Liver (tissue), 9 donors: ENCODE results near the gene TMEM150A. TPM values are rescaled to one million over a fixed set of nuclear protein-coding genes. Genes with fewer than 3 reads are reported as not detected.

Experiments used
- DNase-seq: peaks from one replicate; pipeline ENCODE4 v3.0.0-alpha.2; 2017; ENCODE audit warnings: low spot score
- H3K27ac ChIP-seq, 2 donors: one replicate each; pipeline ENCODE4 v1.7.0; 2013; ENCODE audit warnings: inconsistent platforms in 2 of 2, low read length in 2 of 2, control low read depth in 1 of 2, low read depth in 1 of 2, mild to moderate bottlenecking in 1 of 2
- H3K27me3 ChIP-seq, 4 donors: one replicate each; pipeline versions ENCODE4 v1.6.1 to v1.7.0; 2013; ENCODE audit warnings: low read length in 3 of 4, inconsistent platforms in 1 of 4, mild to moderate bottlenecking in 1 of 4, moderate library complexity in 1 of 4; ENCODE audit not compliant: control insufficient read depth in 4 of 4, insufficient read depth in 4 of 4
- H3K36me3 ChIP-seq, 4 donors: one replicate each; pipeline versions ENCODE4 v1.6.1 to v1.7.0; 2013; ENCODE audit warnings: low read length in 3 of 4, mild to moderate bottlenecking in 3 of 4, low read depth in 1 of 4, moderate library complexity in 1 of 4; ENCODE audit not compliant: control insufficient read depth in 4 of 4, insufficient read depth in 3 of 4
- H3K4me1 ChIP-seq, 4 donors: one replicate each; pipeline versions ENCODE4 v1.6.1 to v1.7.0; 2013; ENCODE audit warnings: low read length in 3 of 4, mild to moderate bottlenecking in 3 of 4, moderate library complexity in 1 of 4; ENCODE audit not compliant: control insufficient read depth in 4 of 4, insufficient read depth in 4 of 4
- H3K4me3 ChIP-seq, 3 donors: one replicate each; pipeline versions ENCODE4 v1.6.1 to v1.7.0; 2013; ENCODE audit warnings: low read length in 3 of 3, control low read depth in 1 of 3, low read depth in 1 of 3, mild to moderate bottlenecking in 1 of 3
- H3K9ac ChIP-seq, 2 donors: one replicate each; pipeline ENCODE4 v1.7.0; 2013; ENCODE audit warnings: low read length in 2 of 2, mild to moderate bottlenecking in 2 of 2, moderate library complexity in 2 of 2, control low read depth in 1 of 2, low read depth in 1 of 2
- H3K9me3 ChIP-seq, 4 donors: one replicate each; pipeline versions ENCODE4 v1.6.1 to v1.7.0; 2013; ENCODE audit warnings: low read length in 3 of 4; ENCODE audit not compliant: control insufficient read depth in 4 of 4
- EGR1 ChIP-seq, 2 donors: IDR thresholded peaks; 2 replicates each; pipeline ENCODE4 v1.6.1; 2016 to 2018; ENCODE audit warnings: antibody characterized with exemption in 2 of 2, low read depth in 2 of 2
- FOXA1 ChIP-seq: IDR thresholded peaks from 2 replicates; pipeline ENCODE4 v1.6.1; 2016; ENCODE audit warnings: antibody characterized with exemption
- FOXA2 ChIP-seq: IDR thresholded peaks from 2 replicates; pipeline ENCODE4 v1.6.1; 2016; ENCODE audit warnings: antibody characterized with exemption
- HNF4A ChIP-seq, 2 donors: conservative IDR thresholded peaks; 2 replicates each; pipeline ENCODE4 v1.6.1; 2016; ENCODE audit warnings: antibody characterized with exemption in 2 of 2, mild to moderate bottlenecking in 2 of 2
- HNF4G ChIP-seq: IDR thresholded peaks from 2 replicates; pipeline ENCODE4 v1.6.1; 2016; ENCODE audit warnings: antibody characterized with exemption
- JUND ChIP-seq, 2 donors: IDR thresholded peaks; 2 replicates each; pipeline ENCODE4 v1.6.1; 2016; ENCODE audit warnings: antibody characterized with exemption in 2 of 2
- NR2F2 ChIP-seq: IDR thresholded peaks from 2 replicates; pipeline ENCODE4 v1.6.1; 2016; ENCODE audit warnings: antibody characterized with exemption
- RAD21 ChIP-seq, 2 donors: IDR thresholded peaks; 2 replicates each; pipeline ENCODE4 v1.6.1; 2016; ENCODE audit warnings: antibody characterized with exemption in 2 of 2, mild to moderate bottlenecking in 2 of 2
- SP1 ChIP-seq: IDR thresholded peaks from 2 replicates; pipeline ENCODE4 v1.6.1; 2018; ENCODE audit warnings: antibody characterized with exemption, mild to moderate bottlenecking
- TAF1 ChIP-seq: conservative IDR thresholded peaks from 2 replicates; pipeline ENCODE4 v1.6.1; 2016; ENCODE audit warnings: antibody characterized with exemption, mild to moderate bottlenecking
- YY1 ChIP-seq: IDR thresholded peaks from 2 replicates; pipeline ENCODE4 v1.6.1; 2016; ENCODE audit warnings: antibody characterized with exemption, mild to moderate bottlenecking
- WGBS: extraction: QIAGEN DNeasy Blood & Tissue Kit; methylation state at CpG from one replicate; pipeline ENCODE4 v1.1.7; 2013; 5-methylcytosine and 5-hydroxymethylcytosine counted together
- polyA plus RNA-seq, 2 donors: library from polyadenylated mRNA; stranded (reverse) in 1 of 2; unstranded in 1 of 2; fragments of 200-250 nt in 1 of 2; fragments of >200 nt in 1 of 2; fragmentation: Nextera tagmentation in 1 of 2; extraction: Ambion mirVana in 1 of 2; gene quantifications; one replicate each; pipeline versions ENCODE4 v1.2.1 to v1.2.3, GENCODE V29; 2013 to 2015
- total RNA-seq, 2 donors: library from RNA; depleted of rRNA; stranded (reverse); fragments of >200 nt; gene quantifications; one replicate each; pipeline ENCODE4 v1.2.3, GENCODE V29; 2014
- TF ChIP-seq, protein P1 (sequence below): IDR thresholded peaks from 2 replicates; pipeline ENCODE4 v1.6.1; 2016; ENCODE audit warnings: antibody characterized with exemption
- TF ChIP-seq, protein P2 (sequence below): IDR thresholded peaks from 2 replicates; pipeline ENCODE4 v1.6.1; 2016; ENCODE audit warnings: antibody characterized with exemption
- TF ChIP-seq, protein P3 (sequence below): fragments of 150-350 bp; IDR thresholded peaks from 2 replicates; pipeline ENCODE4 v1.5.1; 2017; ENCODE audit warnings: improper control_type of control experiment, low read depth, low read length; ENCODE audit not compliant: missing input control
- TF ChIP-seq, protein P4 (sequence below): IDR thresholded peaks from 2 replicates; pipeline ENCODE4 v1.6.1; 2016; ENCODE audit warnings: antibody characterized with exemption, mild to moderate bottlenecking
- TF ChIP-seq, protein P5 (sequence below): IDR thresholded peaks from 2 replicates; pipeline ENCODE4 v1.6.1; 2016; ENCODE audit warnings: antibody characterized with exemption
- donor health status: healthy.
- donor health status: healthy.
- donor health status: healthy.
- donor health status: healthy.
- donor health status: healthy.

TMEM150A gene
- total and polyA plus RNA-seq, 4 donors = 13.1 to 32.5 (median 24.6) TPM

DNA sequence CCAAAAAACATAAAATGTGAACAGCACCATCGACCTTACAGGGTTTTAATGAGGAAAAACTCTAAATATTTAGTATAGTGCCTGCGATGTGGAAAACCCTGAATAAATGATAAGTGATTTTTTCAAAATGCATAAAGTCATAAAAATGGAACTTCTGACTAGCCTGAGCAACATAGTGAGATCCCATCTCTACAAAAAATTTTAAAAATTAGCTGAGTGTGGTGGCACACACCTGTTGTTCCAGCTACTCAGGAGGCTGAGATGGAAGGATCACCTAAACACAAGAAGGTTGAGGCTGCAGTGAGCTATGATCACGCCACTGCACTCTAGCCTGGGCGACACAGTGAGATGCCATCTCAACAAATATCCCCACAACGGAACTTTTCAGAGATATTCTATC, 45.4 kb downstream of the TMEM150A start:
- Histone ChIP-seq H3K4me3 (no peak overlapping the region), H3K36me3 (peaks cover 10 to 45% (median 36%) of the 10 kb centered on the region in 4 donors), H3K27ac (no peak overlapping the region), H3K27me3 (no peaks in the 10 kb centered on the region), H3K4me1 (peaks cover 11 to 28% (median 21%) of the 10 kb centered on the region in 4 donors), H3K9me3 (no peaks in the 10 kb centered on the region), H3K9ac (no peak overlapping the region)
- DNase-seq = no peak
- 93% methylated on average over 5 of the region's 5 CpGs for WGBS
- no peak for TF ChIP-seq HNF4G
- TF ChIP-seq TAF1 = no peak
- TF ChIP-seq, protein P1, sequence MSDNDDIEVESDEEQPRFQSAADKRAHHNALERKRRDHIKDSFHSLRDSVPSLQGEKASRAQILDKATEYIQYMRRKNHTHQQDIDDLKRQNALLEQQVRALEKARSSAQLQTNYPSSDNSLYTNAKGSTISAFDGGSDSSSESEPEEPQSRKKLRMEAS = no peak
- TF ChIP-seq, protein P2, sequence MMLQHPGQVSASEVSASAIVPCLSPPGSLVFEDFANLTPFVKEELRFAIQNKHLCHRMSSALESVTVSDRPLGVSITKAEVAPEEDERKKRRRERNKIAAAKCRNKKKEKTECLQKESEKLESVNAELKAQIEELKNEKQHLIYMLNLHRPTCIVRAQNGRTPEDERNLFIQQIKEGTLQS = no peak
- TF ChIP-seq HNF4A (conservative IDR thresholded peaks at IDR 0.05) = no peak
- TF ChIP-seq, protein P3, sequence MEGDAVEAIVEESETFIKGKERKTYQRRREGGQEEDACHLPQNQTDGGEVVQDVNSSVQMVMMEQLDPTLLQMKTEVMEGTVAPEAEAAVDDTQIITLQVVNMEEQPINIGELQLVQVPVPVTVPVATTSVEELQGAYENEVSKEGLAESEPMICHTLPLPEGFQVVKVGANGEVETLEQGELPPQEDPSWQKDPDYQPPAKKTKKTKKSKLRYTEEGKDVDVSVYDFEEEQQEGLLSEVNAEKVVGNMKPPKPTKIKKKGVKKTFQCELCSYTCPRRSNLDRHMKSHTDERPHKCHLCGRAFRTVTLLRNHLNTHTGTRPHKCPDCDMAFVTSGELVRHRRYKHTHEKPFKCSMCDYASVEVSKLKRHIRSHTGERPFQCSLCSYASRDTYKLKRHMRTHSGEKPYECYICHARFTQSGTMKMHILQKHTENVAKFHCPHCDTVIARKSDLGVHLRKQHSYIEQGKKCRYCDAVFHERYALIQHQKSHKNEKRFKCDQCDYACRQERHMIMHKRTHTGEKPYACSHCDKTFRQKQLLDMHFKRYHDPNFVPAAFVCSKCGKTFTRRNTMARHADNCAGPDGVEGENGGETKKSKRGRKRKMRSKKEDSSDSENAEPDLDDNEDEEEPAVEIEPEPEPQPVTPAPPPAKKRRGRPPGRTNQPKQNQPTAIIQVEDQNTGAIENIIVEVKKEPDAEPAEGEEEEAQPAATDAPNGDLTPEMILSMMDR = no peak

DNA sequence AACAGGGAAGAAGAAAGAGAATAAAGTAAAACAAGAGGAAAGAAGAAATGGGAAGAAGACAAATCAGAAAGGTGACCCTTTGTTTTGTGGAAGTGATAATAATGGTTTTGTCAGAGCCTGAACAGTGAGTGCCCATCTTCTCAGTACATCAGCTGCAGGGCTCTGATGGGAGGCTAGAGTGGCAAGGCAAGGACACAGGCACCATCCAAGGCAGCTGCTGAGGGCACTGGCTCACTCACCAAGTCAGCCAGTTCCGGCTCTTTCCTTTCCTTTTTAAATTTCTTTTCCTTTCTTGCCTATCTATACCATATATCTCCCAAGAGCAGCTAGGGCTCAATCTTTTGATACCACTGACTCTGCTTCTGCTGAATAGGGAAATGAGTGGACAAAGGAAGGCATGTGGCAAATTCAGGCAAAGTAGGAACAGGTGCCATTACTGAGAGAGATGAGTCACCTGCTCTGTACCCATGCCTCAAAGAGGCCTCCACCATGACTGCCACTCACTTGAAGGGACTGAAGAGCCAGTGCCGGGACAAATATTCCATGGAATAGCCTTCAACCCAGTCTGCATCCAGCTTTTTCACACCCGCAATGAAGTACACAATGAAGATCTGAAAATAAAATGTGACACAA, 47.4 kb downstream of the TMEM150A start:
- Histone ChIP-seq H3K9me3 (no peaks in the 10 kb centered on the region), H3K9ac (no peak overlapping the region), H3K36me3 (peaks cover 15 to 64% (median 55%) of the 10 kb centered on the region in 4 donors), H3K27me3 (no peaks in the 10 kb centered on the region), H3K27ac (no peak overlapping the region), H3K4me1 (peaks cover 9 to 24% (median 18%) of the 10 kb centered on the region in 4 donors), H3K4me3 (no peak overlapping the region)
- 96% methylated on average over 3 of the region's 3 CpGs for WGBS
- DNase-seq = no peak
- no peak for TF ChIP-seq NR2F2
- TF ChIP-seq, protein P4, sequence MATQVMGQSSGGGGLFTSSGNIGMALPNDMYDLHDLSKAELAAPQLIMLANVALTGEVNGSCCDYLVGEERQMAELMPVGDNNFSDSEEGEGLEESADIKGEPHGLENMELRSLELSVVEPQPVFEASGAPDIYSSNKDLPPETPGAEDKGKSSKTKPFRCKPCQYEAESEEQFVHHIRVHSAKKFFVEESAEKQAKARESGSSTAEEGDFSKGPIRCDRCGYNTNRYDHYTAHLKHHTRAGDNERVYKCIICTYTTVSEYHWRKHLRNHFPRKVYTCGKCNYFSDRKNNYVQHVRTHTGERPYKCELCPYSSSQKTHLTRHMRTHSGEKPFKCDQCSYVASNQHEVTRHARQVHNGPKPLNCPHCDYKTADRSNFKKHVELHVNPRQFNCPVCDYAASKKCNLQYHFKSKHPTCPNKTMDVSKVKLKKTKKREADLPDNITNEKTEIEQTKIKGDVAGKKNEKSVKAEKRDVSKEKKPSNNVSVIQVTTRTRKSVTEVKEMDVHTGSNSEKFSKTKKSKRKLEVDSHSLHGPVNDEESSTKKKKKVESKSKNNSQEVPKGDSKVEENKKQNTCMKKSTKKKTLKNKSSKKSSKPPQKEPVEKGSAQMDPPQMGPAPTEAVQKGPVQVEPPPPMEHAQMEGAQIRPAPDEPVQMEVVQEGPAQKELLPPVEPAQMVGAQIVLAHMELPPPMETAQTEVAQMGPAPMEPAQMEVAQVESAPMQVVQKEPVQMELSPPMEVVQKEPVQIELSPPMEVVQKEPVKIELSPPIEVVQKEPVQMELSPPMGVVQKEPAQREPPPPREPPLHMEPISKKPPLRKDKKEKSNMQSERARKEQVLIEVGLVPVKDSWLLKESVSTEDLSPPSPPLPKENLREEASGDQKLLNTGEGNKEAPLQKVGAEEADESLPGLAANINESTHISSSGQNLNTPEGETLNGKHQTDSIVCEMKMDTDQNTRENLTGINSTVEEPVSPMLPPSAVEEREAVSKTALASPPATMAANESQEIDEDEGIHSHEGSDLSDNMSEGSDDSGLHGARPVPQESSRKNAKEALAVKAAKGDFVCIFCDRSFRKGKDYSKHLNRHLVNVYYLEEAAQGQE = no peak
- TF ChIP-seq YY1 = no peak
- TF ChIP-seq FOXA1 = no peak
- TF ChIP-seq JUND (IDR thresholded peaks at IDR 0.05) = no peak
- TF ChIP-seq, protein P5, sequence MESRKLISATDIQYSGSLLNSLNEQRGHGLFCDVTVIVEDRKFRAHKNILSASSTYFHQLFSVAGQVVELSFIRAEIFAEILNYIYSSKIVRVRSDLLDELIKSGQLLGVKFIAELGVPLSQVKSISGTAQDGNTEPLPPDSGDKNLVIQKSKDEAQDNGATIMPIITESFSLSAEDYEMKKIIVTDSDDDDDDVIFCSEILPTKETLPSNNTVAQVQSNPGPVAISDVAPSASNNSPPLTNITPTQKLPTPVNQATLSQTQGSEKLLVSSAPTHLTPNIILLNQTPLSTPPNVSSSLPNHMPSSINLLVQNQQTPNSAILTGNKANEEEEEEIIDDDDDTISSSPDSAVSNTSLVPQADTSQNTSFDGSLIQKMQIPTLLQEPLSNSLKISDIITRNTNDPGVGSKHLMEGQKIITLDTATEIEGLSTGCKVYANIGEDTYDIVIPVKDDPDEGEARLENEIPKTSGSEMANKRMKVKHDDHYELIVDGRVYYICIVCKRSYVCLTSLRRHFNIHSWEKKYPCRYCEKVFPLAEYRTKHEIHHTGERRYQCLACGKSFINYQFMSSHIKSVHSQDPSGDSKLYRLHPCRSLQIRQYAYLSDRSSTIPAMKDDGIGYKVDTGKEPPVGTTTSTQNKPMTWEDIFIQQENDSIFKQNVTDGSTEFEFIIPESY = no peak
- TF ChIP-seq HNF4A (conservative IDR thresholded peaks at IDR 0.05) = no peak
- no peak for TF ChIP-seq HNF4G
- no peak for TF ChIP-seq EGR1 (IDR thresholded peaks at IDR 0.05; ENCODE audit: low read depth in 2 of 2)
- TF ChIP-seq TAF1 = no peak
- no peak for TF ChIP-seq SP1
- TF ChIP-seq RAD21 (IDR thresholded peaks at IDR 0.05) = no peak
- TF ChIP-seq, protein P1 = no peak
- TF ChIP-seq FOXA2 = no peak
